GM12878 (cell line): ENCODE measurements around the gene CDR2. TPM values are rescaled to one million over a fixed set of nuclear protein-coding genes. Genes with fewer than 3 reads are reported as not detected.

ENCODE experiments used
- ATAC-seq: fragments of 200-7000 bp; cut with Tn5 transposase; 3 replicates; pipeline ENCODE4 v1.9.1; 2020; ENCODE audit warnings: mild to moderate bottlenecking, moderate library complexity
- BruUV-seq: library from RNA; stranded (reverse); fragments of 400-500 nt; replicated peaks from 2 replicates; lab custom pipeline; 2021; lab: Mats Ljungman, UMichigan
- CTCF ChIA-PET: fragments of 300-600 bp; sonication (Branson Sonifier 250); formaldehyde crosslinking; extraction: SDS; loops from one replicate; lab custom pipeline; 2021; ENCODE audit warnings: inconsistent platforms; lab: Yijun Ruan, JAX
- POLR2A ChIA-PET: fragments of 350-600 bp; formaldehyde crosslinking; extraction: SDS; loops from one replicate; lab custom pipeline; 2021; ENCODE audit warnings: inconsistent platforms; lab: Charles Lee
- RAD21 ChIA-PET: fragments of 300-600 bp; sonication (Branson Sonifier 250); formaldehyde crosslinking; loops from one replicate; lab custom pipeline; 2023; ENCODE audit warnings: antibody characterized with exemption; ENCODE audit not compliant: unreplicated experiment; lab: Charles Lee
- SMC1A ChIA-PET: fragments of 300-600 bp; sonication (Branson Sonifier 250); formaldehyde crosslinking; loops from one replicate; lab custom pipeline; 2023; ENCODE audit not compliant: unreplicated experiment, uncharacterized antibody; lab: Charles Lee
- DNase-seq: peaks from one replicate; pipeline ENCODE4 v3.0.0-alpha.2; 2011; ENCODE audit warnings: low read depth, low spot score
- FAIRE-seq: peaks from 3 replicates; lab custom pipeline; 2011; peaks lifted over from hg19 to GRCh38; lab: Jason Lieb, UNC
- H2AFZ ChIP-seq: 2 replicates; pipeline ENCODE4 v1.6.0; 2011; ENCODE audit warnings: low read depth, low read length, control low read depth; ENCODE audit not compliant: control insufficient read depth
- H3K27ac ChIP-seq: 2 replicates; pipeline ENCODE4 v1.5.1; 2011; ENCODE audit warnings: control low read depth; ENCODE audit not compliant: control insufficient read depth, insufficient read depth
- H3K27me3 ChIP-seq, 2 experiments: replicated peaks in 1 of 2; 2 replicates each; pipeline versions ENCODE4 v1.6.0 to v1.6.1; 2011; ENCODE audit warnings: low read length in 1 of 2; ENCODE audit not compliant: control insufficient read depth in 2 of 2, insufficient read depth in 2 of 2
- H3K36me3 ChIP-seq, 2 experiments: 2 replicates each; pipeline ENCODE4 v1.5.1; 2011; ENCODE audit warnings: low read length in 1 of 2; ENCODE audit not compliant: control insufficient read depth in 2 of 2, insufficient read depth in 2 of 2
- H3K4me1 ChIP-seq: 2 replicates; pipeline ENCODE4 v1.6.1; 2011; ENCODE audit warnings: mild to moderate bottlenecking, low read length, moderate library complexity, mixed read lengths; ENCODE audit not compliant: control insufficient read depth, insufficient read depth
- H3K4me2 ChIP-seq: 2 replicates; pipeline ENCODE4 v1.6.0; 2011; ENCODE audit warnings: control low read depth; ENCODE audit not compliant: control insufficient read depth, insufficient read depth
- H3K4me3 ChIP-seq: fragments of 200-600 bp; sonication (generic); 2 replicates; pipeline ENCODE4 v1.5.1; 2016
- H3K79me2 ChIP-seq: 2 replicates; pipeline ENCODE4 v1.6.0; 2011; ENCODE audit warnings: low read length; ENCODE audit not compliant: control insufficient read depth, insufficient read depth
- H3K9ac ChIP-seq: 2 replicates; pipeline ENCODE4 v1.8.0; 2011; ENCODE audit warnings: low read length, control low read depth, mixed read lengths; ENCODE audit not compliant: control insufficient read depth, insufficient read depth
- H3K9me3 ChIP-seq: replicated peaks from 3 replicates; pipeline ENCODE4 v1.5.1; 2011; ENCODE audit warnings: mild to moderate bottlenecking, low read length; ENCODE audit not compliant: control insufficient read depth, insufficient read depth
- H4K20me1 ChIP-seq: 2 replicates; pipeline ENCODE4 v1.6.0; 2011; ENCODE audit not compliant: control insufficient read depth, insufficient read depth
- ASH2L ChIP-seq: fragments of 300-600, 200-600 bp; sonication (generic); IDR thresholded peaks from 2 replicates; pipeline ENCODE4 v1.6.1; 2017; ENCODE audit warnings: low read depth, mild to moderate bottlenecking, borderline replicate concordance
- CBFB ChIP-seq: IDR thresholded peaks from 2 replicates; pipeline ENCODE4 v1.6.1; 2016; ENCODE audit warnings: antibody characterized with exemption, low read depth
- MXI1 ChIP-seq: fragments of 150-350 bp; IDR thresholded peaks from 2 replicates; pipeline ENCODE4 v1.6.1; 2011; ENCODE audit warnings: low read depth, mild to moderate bottlenecking, inconsistent platforms, low read length, improper control_type of control experiment
- TCF3 ChIP-seq: IDR thresholded peaks from 2 replicates; pipeline ENCODE4 v1.6.1; 2012; ENCODE audit warnings: low read depth, mild to moderate bottlenecking, low read length, borderline replicate concordance; ENCODE audit not compliant: insufficient read depth
- WRNIP1 ChIP-seq: IDR thresholded peaks from 2 replicates; pipeline ENCODE4 v1.6.1; 2011; ENCODE audit warnings: low read depth, low read length, improper control_type of control experiment, borderline replicate concordance
- ZBED1 ChIP-seq: IDR thresholded peaks from 2 replicates; pipeline ENCODE4 v1.6.1; 2016; ENCODE audit warnings: borderline replicate concordance
- WGBS: methylation state at CpG from one replicate; pipeline ENCODE4 v1.1.6; 2016; ENCODE audit warnings: low lambda C conversion rate; ENCODE audit not compliant: insufficient replicate concordance, insufficient coverage; ENCODE audit errors: missing lambda C conversion rate; 5-methylcytosine and 5-hydroxymethylcytosine counted together
- in situ Hi-C: fragments of 300-500 bp; cut with MboI; formaldehyde crosslinking; loops from 9 replicates; pipeline ENCODE4 v1.14.3; 2018; ENCODE audit warnings: mixed read lengths
- intact Hi-C: fragments of 100-400 bp; cut with micrococcal nuclease; formaldehyde crosslinking; loops from one replicate; pipeline ENCODE4 v1.14.2; 2022; ENCODE audit not compliant: unreplicated experiment
- polyA plus RNA-seq, 11 experiments: library from polyadenylated mRNA; depleted of rRNA in 4 of 11; unstranded in 6 of 11; stranded (reverse) in 5 of 11; fragments of >200 nt; fragmentation: Nextera tagmentation in 4 of 11; fragmentation: Illumina TruSeq in 1 of 11; extraction: Ambion mirVana in 4 of 11; extraction: Trizol in 1 of 11; gene quantifications; 1 replicate in 1 of 11; 2 replicates in 10 of 11; pipeline versions ENCODE4 v1.2.1 to v1.2.3, GENCODE V29; 2011 to 2016; ENCODE audit warnings: inconsistent platforms in 2 of 11, missing spikeins in 2 of 11, low read depth in 1 of 11
- total RNA-seq, 4 experiments: library from RNA; depleted of rRNA in 3 of 4; stranded (reverse); fragments of >200 nt in 3 of 4; fragmentation: Illumina TruSeq in 1 of 4; extraction: Trizol in 1 of 4; gene quantifications; 2 replicates each; pipeline versions ENCODE4 v1.2.1 to v1.2.3, GENCODE V29; 2013 to 2021
- TF ChIP-seq, protein P1 (sequence below): IDR thresholded peaks from 2 replicates; pipeline ENCODE4 v1.6.1; 2012; ENCODE audit warnings: low read length, inconsistent platforms
- TF ChIP-seq, protein P2 (sequence below): fragments of 450-650 bp; IDR thresholded peaks from 2 replicates; pipeline ENCODE4 v1.6.1; 2017; ENCODE audit warnings: mild to moderate bottlenecking
- TF ChIP-seq, protein P3 (sequence below): fragments of 450-650 bp; IDR thresholded peaks from 2 replicates; pipeline ENCODE4 v1.6.1; 2016; ENCODE audit warnings: mild to moderate bottlenecking
- TF ChIP-seq, protein P4 (sequence below): IDR thresholded peaks from 2 replicates; pipeline ENCODE4 v1.6.1; 2012; ENCODE audit warnings: improper control_type of control experiment, low read depth, low read length; ENCODE audit not compliant: insufficient replicate concordance

CDR2 gene
- total and polyA plus RNA-seq, 10 of the 15 experiments (the other 5 are each of a cell fraction or from before 2014, with no cell fraction given), result 4.8 to 24.3 (median 19.2) TPM

DNA sequence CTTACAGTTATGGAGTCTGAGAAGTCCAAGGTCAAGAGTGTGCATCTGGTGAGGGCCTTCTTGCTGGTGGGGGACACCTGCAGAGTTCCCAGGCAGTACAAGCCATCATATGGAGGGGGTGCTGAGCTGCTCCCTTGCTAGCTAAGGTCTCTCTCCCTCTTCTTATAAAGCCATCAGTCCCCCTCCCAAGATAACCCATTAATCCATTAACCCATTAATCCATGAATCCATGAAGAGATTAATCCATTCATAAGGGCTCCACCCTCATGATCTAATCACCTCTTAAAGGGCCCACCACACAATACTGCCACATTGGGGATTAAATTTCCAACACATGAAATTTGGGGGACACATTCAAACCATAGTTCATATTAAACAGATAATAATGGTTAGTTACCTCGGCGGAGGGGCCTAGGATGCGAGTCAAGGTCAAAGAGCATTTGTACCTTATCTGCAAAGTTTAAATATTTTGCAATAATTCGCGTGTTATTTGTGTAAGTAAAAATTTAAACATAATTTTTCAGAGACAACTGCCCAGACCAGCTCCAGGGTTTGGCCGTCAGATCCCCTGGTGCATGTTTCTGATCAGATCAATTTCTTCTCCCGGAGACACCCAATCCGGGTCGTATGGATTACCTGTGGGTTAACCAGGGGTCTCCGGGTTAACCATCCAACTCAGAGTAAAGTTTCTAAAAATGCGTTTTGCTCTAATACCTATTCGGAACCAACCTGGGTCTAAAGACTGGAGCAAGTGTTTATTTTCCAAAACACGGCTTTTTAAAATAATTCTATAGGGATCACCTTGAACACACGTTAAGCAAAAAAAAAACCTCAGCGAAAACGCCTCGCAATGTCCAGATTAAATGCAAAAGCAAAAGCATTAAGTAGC lies 78.0 kb downstream of the CDR2 start:
- ChIA-PET RAD21 (interaction anchor here (1.0 to 4.4 kb wide), 6 partner anchors 88 to 219 kb away, joined by 4 to 62 read pairs (median 11); partner anchors contain the start of gene EEF2K), SMC1A (interaction anchor here (0.6 to 7.2 kb wide), 11 partner anchors 10 to 556 kb away, joined by 3 to 86 read pairs (median 4); partner anchors contain the start of gene EEF2K), POLR2A (interaction anchor here (0.6 to 3.2 kb wide), 7 partner anchors 54 to 105 kb away, joined by 4 to 21 read pairs (median 7); partner anchors contain the start of gene EEF2K), CTCF (interaction anchor here (0.6 to 7.5 kb wide), 13 partner anchors 10 to 792 kb away, joined by 3 to 132 read pairs (median 3); partner anchors contain the start of gene EEF2K)
- H4K20me1 ChIP-seq, result peaks cover 8% of the 10 kb centered on the region; the same call in 1 of the 2 replicates
- peaks cover 29% of the 10 kb centered on the region for H3K79me2 ChIP-seq
- BruUV-seq, result no TSS peak
- H3K9me3 ChIP-seq, result no peaks in the 10 kb centered on the region
- intact Hi-C loops, result loop anchor here (1.0 to 5.0 kb wide), 3 partner anchors 90 to 284 kb away; partner anchors contain the start of gene EEF2K
- in situ Hi-C loops, result loop anchor here (5.0 kb wide), 2 partner anchors 99 to 294 kb away; partner anchors contain the start of gene PDZD9
- peak overlapping the region; percentile 88 for H3K4me3 ChIP-seq
- no peaks in the 10 kb centered on the region for H3K27me3 ChIP-seq
- ATAC-seq (no peak), FAIRE-seq (peak; percentile 86), DNase-seq (peak; percentile 94)
- H3K9ac ChIP-seq, result peak overlapping the region; percentile 69
- peaks cover 13% of the 10 kb centered on the region for H3K4me1 ChIP-seq
- peak overlapping the region; percentile 66 for H3K4me2 ChIP-seq
- H3K27ac ChIP-seq, result no peak overlapping the region
- H2AFZ ChIP-seq, result peak overlapping the region; percentile 85
- WGBS, result under 1% methylated on average over 17 of the region's 17 CpGs
- H3K36me3 ChIP-seq, result no peaks in the 10 kb centered on the region; a peak in 1 of 4 replicates
- TF ChIP-seq, protein P1, sequence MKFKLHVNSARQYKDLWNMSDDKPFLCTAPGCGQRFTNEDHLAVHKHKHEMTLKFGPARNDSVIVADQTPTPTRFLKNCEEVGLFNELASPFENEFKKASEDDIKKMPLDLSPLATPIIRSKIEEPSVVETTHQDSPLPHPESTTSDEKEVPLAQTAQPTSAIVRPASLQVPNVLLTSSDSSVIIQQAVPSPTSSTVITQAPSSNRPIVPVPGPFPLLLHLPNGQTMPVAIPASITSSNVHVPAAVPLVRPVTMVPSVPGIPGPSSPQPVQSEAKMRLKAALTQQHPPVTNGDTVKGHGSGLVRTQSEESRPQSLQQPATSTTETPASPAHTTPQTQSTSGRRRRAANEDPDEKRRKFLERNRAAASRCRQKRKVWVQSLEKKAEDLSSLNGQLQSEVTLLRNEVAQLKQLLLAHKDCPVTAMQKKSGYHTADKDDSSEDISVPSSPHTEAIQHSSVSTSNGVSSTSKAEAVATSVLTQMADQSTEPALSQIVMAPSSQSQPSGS, result 0 out of 2 replicates have a peak, but pooled peaks have one; percentile 26
- TF ChIP-seq, protein P2, sequence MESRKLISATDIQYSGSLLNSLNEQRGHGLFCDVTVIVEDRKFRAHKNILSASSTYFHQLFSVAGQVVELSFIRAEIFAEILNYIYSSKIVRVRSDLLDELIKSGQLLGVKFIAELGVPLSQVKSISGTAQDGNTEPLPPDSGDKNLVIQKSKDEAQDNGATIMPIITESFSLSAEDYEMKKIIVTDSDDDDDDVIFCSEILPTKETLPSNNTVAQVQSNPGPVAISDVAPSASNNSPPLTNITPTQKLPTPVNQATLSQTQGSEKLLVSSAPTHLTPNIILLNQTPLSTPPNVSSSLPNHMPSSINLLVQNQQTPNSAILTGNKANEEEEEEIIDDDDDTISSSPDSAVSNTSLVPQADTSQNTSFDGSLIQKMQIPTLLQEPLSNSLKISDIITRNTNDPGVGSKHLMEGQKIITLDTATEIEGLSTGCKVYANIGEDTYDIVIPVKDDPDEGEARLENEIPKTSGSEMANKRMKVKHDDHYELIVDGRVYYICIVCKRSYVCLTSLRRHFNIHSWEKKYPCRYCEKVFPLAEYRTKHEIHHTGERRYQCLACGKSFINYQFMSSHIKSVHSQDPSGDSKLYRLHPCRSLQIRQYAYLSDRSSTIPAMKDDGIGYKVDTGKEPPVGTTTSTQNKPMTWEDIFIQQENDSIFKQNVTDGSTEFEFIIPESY, result no peak
- TF ChIP-seq MXI1, result no peak
- TF ChIP-seq, protein P3, sequence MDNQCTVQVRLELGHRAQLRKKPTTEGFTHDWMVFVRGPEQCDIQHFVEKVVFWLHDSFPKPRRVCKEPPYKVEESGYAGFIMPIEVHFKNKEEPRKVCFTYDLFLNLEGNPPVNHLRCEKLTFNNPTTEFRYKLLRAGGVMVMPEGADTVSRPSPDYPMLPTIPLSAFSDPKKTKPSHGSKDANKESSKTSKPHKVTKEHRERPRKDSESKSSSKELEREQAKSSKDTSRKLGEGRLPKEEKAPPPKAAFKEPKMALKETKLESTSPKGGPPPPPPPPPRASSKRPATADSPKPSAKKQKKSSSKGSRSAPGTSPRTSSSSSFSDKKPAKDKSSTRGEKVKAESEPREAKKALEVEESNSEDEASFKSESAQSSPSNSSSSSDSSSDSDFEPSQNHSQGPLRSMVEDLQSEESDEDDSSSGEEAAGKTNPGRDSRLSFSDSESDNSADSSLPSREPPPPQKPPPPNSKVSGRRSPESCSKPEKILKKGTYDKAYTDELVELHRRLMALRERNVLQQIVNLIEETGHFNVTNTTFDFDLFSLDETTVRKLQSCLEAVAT, result no peak
- TF ChIP-seq, protein P4, sequence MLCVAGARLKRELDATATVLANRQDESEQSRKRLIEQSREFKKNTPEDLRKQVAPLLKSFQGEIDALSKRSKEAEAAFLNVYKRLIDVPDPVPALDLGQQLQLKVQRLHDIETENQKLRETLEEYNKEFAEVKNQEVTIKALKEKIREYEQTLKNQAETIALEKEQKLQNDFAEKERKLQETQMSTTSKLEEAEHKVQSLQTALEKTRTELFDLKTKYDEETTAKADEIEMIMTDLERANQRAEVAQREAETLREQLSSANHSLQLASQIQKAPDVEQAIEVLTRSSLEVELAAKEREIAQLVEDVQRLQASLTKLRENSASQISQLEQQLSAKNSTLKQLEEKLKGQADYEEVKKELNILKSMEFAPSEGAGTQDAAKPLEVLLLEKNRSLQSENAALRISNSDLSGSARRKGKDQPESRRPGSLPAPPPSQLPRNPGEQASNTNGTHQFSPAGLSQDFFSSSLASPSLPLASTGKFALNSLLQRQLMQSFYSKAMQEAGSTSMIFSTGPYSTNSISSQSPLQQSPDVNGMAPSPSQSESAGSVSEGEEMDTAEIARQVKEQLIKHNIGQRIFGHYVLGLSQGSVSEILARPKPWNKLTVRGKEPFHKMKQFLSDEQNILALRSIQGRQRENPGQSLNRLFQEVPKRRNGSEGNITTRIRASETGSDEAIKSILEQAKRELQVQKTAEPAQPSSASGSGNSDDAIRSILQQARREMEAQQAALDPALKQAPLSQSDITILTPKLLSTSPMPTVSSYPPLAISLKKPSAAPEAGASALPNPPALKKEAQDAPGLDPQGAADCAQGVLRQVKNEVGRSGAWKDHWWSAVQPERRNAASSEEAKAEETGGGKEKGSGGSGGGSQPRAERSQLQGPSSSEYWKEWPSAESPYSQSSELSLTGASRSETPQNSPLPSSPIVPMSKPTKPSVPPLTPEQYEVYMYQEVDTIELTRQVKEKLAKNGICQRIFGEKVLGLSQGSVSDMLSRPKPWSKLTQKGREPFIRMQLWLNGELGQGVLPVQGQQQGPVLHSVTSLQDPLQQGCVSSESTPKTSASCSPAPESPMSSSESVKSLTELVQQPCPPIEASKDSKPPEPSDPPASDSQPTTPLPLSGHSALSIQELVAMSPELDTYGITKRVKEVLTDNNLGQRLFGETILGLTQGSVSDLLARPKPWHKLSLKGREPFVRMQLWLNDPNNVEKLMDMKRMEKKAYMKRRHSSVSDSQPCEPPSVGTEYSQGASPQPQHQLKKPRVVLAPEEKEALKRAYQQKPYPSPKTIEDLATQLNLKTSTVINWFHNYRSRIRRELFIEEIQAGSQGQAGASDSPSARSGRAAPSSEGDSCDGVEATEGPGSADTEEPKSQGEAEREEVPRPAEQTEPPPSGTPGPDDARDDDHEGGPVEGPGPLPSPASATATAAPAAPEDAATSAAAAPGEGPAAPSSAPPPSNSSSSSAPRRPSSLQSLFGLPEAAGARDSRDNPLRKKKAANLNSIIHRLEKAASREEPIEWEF, result peak; percentile 68
- TF ChIP-seq TCF3, result no peak
- TF ChIP-seq WRNIP1, result no peak
- TF ChIP-seq CBFB, result peak; percentile 81; the same call in 1 of the 2 replicates
- TF ChIP-seq ZBED1, result 0 out of 2 replicates have a peak, but pooled peaks have one; percentile 51
- peak; percentile 34; the same call in 1 of the 2 replicates for TF ChIP-seq ASH2L
